ENCODE data around the gene GNG8. TPM values are rescaled to one million over a fixed set of nuclear protein-coding genes. Genes with fewer than 3 reads are reported as not detected.

GNG8 gene
- total and polyA plus RNA-seq, 2 of the 13 experiments (the other 11 are each of a cell fraction or from before 2014, with no cell fraction given), result not detected

DNA sequence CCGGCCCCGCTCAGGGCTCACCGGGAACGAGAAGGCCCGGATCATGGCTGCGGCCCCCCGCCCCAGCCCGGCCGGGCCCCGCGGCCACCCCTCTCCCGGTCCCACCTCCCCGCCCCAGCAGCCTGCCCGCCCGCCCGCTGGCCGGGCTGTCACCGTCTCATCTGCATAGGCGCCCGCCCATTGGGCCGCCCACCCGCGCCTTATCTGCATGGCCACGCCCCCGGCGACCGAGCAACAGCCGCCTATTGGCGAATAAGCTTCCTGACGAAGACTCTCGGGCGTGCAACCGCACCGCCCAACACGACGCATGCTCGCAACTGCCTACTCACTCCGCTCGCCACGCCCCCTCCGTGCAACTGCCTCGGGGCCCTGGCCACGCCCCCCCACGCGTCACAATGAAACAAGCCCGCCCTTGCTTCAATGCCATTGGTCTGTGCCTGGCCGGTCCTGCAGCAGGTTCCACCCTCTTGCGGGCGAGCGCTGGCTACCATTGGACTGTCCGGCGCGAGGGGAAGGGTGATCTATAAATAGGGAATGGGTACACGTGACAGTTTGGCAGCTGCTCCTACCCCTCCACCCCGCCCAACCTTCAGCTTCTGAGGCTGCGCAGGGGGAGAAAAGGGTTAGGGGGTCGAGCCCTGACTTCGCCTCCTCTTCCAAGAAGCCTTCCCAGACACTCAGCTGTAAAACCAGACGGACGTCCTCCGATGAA lies 25.2 kb upstream of the GNG8 start, which contains the start of gene DACT3:
Gene DACT3, minus strand, starts transcription at position 163 of the 712 bp plus-strand sequence. Its CDS starts 118 bp downstream, at position 45.
- Histone ChIP-seq H3K27me3 (ENCODE audit: control insufficient read depth in 1 of 2, insufficient read depth in 2 of 2, low read length in 2 of 2) (peaks cover 4 to 23% of the 10 kb centered on the region in 2 experiments; a peak in 3 of 5 replicates), H4K20me1 (ENCODE audit: insufficient read depth, low read length) (peaks cover 5% of the 10 kb centered on the region; the same call in 1 of the 2 replicates), H3K4me3 (replicated peaks in 1 of 3; ENCODE audit: insufficient read depth in 1 of 3, low read depth in 2 of 3, low read length in 3 of 3) (peak within 1 kb of the TSS; percentile 52 to 64 (median 54)), H3K79me2 (ENCODE audit: insufficient read depth, low read length) (no peaks in the 10 kb centered on the region), H3K9ac (ENCODE audit: insufficient read depth, low read depth, low read length) (no peak within 1 kb of the TSS), H3K36me3 (replicated peaks in 1 of 2; ENCODE audit: control insufficient read depth in 1 of 2, insufficient read depth in 2 of 2, low read length in 2 of 2) (no peaks in the 10 kb centered on the region), H3K27ac (ENCODE audit: extremely low read length, insufficient read depth, low read length) (no peak within 1 kb of the TSS), H3K4me2 (ENCODE audit: low read depth, low read length) (peak within 1 kb of the TSS; percentile 86), H3K9me3 (ENCODE audit: low read length) (no peaks in the 10 kb centered on the region), H3K4me1 (ENCODE audit: insufficient read depth, low read length) (peaks cover 37% of the 10 kb centered on the region), H2AFZ (ENCODE audit: low read length) (no peak within 1 kb of the TSS)
- no TSS peak for BruUV-seq (replicated peaks)
- DNase-seq (ENCODE audit: low spot score) (peak; percentile 98), ATAC-seq (peak; percentile 95), FAIRE-seq (peak; percentile 93)
- ChIA-PET POLR2A (interaction anchor here (0.6 to 2.1 kb wide), 10 partner anchors 12 to 666 kb away, joined by 3 to 16 read pairs (median 6); partner anchors contain the start of genes CALM3 and CCDC61), CTCF (ENCODE audit: low intra/inter-chr PET ratio, low total read pairs) (interaction anchor here (1.5 to 2.2 kb wide), 4 partner anchors 36 to 132 kb away, joined by 4 to 34 read pairs (median 18); partner anchors contain the start of gene PTGIR)
- 7% methylated on average over 17 of the region's 61 CpGs for WGBS (ENCODE audit: low lambda C conversion rate)
- in situ Hi-C loops (cut with HindIII; ENCODE audit: extremely low pct_ligation_motif_present, low pct_unique_long_range_greater_than_20kb) (loop anchor here (10.0 kb wide), 1 partner anchor 46 kb away; no protein-coding TSS in a partner anchor), intact Hi-C loops (cut with micrococcal nuclease; ENCODE audit: unreplicated experiment) (no loop called here)
- TF ChIP-seq ZFX (CRISPR knock-in tag; IDR thresholded peaks at IDR 0.05; ENCODE audit: low read depth), result peak; percentile 2; the same call in 1 of the 2 replicates
- no peak for TF ChIP-seq MAZ (IDR thresholded peaks at IDR 0.05; ENCODE audit: borderline replicate concordance, low read depth, low read length)
- TF ChIP-seq MAZ (CRISPR knock-in tag; IDR thresholded peaks at IDR 0.05; ENCODE audit: low read depth), result 0 out of 2 replicates have a peak, but pooled peaks have one; percentile 29
- TF ChIP-seq, protein P1, sequence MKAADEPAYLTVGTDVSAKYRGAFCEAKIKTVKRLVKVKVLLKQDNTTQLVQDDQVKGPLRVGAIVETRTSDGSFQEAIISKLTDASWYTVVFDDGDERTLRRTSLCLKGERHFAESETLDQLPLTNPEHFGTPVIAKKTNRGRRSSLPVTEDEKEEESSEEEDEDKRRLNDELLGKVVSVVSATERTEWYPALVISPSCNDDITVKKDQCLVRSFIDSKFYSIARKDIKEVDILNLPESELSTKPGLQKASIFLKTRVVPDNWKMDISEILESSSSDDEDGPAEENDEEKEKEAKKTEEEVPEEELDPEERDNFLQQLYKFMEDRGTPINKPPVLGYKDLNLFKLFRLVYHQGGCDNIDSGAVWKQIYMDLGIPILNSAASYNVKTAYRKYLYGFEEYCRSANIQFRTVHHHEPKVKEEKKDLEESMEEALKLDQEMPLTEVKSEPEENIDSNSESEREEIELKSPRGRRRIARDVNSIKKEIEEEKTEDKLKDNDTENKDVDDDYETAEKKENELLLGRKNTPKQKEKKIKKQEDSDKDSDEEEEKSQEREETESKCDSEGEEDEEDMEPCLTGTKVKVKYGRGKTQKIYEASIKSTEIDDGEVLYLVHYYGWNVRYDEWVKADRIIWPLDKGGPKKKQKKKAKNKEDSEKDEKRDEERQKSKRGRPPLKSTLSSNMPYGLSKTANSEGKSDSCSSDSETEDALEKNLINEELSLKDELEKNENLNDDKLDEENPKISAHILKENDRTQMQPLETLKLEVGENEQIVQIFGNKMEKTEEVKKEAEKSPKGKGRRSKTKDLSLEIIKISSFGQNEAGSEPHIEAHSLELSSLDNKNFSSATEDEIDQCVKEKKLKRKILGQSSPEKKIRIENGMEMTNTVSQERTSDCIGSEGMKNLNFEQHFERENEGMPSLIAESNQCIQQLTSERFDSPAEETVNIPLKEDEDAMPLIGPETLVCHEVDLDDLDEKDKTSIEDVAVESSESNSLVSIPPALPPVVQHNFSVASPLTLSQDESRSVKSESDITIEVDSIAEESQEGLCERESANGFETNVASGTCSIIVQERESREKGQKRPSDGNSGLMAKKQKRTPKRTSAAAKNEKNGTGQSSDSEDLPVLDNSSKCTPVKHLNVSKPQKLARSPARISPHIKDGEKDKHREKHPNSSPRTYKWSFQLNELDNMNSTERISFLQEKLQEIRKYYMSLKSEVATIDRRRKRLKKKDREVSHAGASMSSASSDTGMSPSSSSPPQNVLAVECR (CRISPR knock-in tag; IDR thresholded peaks at IDR 0.05; ENCODE audit: borderline replicate concordance), result peak; percentile 32; the same call in 1 of the 2 replicates
- peak; percentile 90 for TF ChIP-seq SP2 (CRISPR knock-in tag; IDR thresholded peaks at IDR 0.05)
- no peak for TF ChIP-seq ZKSCAN5 (CRISPR knock-in tag; IDR thresholded peaks at IDR 0.05)
- 0 out of 2 replicates have a peak, but pooled peaks have one; percentile 9 for TF ChIP-seq MIXL1 (CRISPR knock-in tag; IDR thresholded peaks at IDR 0.05)
- peak; percentile 41; the same call in 1 of the 2 replicates for TF ChIP-seq HDAC1 (CRISPR knock-in tag; IDR thresholded peaks at IDR 0.05)
- peak; percentile 64; the same call in 1 of the 2 replicates for TF ChIP-seq RFX5 (IDR thresholded peaks at IDR 0.05; ENCODE audit: low read depth, low read length)
- TF ChIP-seq, protein P2, sequence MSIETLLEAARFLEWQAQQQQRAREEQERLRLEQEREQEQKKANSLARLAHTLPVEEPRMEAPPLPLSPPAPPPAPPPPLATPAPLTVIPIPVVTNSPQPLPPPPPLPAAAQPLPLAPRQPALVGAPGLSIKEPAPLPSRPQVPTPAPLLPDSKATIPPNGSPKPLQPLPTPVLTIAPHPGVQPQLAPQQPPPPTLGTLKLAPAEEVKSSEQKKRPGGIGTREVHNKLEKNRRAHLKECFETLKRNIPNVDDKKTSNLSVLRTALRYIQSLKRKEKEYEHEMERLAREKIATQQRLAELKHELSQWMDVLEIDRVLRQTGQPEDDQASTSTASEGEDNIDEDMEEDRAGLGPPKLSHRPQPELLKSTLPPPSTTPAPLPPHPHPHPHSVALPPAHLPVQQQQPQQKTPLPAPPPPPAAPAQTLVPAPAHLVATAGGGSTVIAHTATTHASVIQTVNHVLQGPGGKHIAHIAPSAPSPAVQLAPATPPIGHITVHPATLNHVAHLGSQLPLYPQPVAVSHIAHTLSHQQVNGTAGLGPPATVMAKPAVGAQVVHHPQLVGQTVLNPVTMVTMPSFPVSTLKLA (IDR thresholded peaks at IDR 0.05), result peak; percentile 91
- no peak for TF ChIP-seq SOX13 (IDR thresholded peaks at IDR 0.05)
- 0 out of 4 replicates have a peak, but pooled peaks of 1 of the 2 experiments have one; percentile 7 for TF ChIP-seq SOX13 (CRISPR knock-in tag; conservative IDR thresholded peaks at IDR 0.05 in 1 of 2, IDR thresholded peaks at IDR 0.05 in 1 of 2)
- TF ChIP-seq FOXA1 (IDR thresholded peaks at IDR 0.05), result no peak
- TF ChIP-seq FOXA1 (CRISPR knock-in tag; IDR thresholded peaks at IDR 0.05), result peak; percentile 73
- no peak for TF ChIP-seq ZBTB33 (CRISPR knock-in tag; IDR thresholded peaks at IDR 0.05)
- 0 out of 2 replicates have a peak, but pooled peaks have one; percentile 2 for TF ChIP-seq PHF8 (CRISPR knock-in tag; IDR thresholded peaks at IDR 0.05)
